Astrocyte of the cerebellum (primary cell): ENCODE results near the gene ADGRF4.

Experiments
- DNase-seq: peaks from one replicate; pipeline ENCODE4 v3.0.0-alpha.2; 2011; ENCODE audit warnings: low read depth
- H3K4me3 ChIP-seq: 2 replicates; pipeline ENCODE4 v1.5.1; 2011; ENCODE audit warnings: mild to moderate bottlenecking, low read depth, low read length, moderate library complexity
- in situ Hi-C: cut with HindIII; loops from 2 replicates; pipeline ENCODE4 v1.10.0; 2017; ENCODE audit warnings: low sequenced_read_pairs
- TF ChIP-seq, protein P1 (sequence below): IDR thresholded peaks from 2 replicates; pipeline ENCODE4 v1.5.1; 2012; ENCODE audit warnings: low read length, low read depth, moderate library complexity, mild to moderate bottlenecking; ENCODE audit errors: missing control alignments

ADGRF4 gene

DNA sequence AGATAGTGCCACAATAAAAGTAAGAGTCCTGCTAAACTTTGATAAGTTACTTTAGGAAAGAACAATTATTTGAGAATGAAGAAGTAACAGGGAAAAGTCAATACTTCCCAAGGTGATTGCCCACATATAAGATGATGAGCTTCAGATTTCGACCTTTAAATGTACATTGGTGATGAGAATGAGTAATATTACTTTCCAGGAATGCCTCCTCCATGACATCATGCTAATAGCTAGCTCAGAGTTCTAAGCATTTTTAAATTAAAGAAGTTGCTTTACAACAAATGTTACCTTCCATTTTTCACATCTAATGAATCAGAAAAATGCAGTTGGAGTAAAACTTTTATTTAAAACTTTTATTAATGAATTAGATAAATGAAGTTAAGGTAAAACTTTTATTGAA, 61.0 kb downstream of the ADGRF4 start:
- H3K4me3 ChIP-seq: no peak overlapping the region
- TF ChIP-seq, protein P1, sequence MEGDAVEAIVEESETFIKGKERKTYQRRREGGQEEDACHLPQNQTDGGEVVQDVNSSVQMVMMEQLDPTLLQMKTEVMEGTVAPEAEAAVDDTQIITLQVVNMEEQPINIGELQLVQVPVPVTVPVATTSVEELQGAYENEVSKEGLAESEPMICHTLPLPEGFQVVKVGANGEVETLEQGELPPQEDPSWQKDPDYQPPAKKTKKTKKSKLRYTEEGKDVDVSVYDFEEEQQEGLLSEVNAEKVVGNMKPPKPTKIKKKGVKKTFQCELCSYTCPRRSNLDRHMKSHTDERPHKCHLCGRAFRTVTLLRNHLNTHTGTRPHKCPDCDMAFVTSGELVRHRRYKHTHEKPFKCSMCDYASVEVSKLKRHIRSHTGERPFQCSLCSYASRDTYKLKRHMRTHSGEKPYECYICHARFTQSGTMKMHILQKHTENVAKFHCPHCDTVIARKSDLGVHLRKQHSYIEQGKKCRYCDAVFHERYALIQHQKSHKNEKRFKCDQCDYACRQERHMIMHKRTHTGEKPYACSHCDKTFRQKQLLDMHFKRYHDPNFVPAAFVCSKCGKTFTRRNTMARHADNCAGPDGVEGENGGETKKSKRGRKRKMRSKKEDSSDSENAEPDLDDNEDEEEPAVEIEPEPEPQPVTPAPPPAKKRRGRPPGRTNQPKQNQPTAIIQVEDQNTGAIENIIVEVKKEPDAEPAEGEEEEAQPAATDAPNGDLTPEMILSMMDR: no peak
- DNase-seq: no peak
- in situ Hi-C loops: no loop called here

DNA sequence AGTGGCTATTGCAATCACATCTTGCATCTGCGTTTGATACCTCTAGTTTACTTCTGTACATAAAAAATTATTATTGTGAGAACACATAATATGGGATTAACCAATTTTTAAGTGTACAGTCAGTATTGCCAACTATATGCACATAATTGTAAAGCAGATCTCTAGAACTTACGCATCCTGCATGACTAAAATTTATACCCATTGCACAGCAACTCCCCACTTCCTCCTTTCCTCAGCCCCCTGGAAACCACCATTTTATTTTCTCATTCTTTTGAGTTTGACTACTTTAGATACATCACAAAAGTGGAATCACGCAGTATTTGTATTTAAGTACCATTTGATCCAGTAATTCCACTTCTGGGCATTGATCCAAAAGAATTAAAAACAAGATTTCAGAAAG, 64.1 kb downstream of the ADGRF4 start:
- H3K4me3 ChIP-seq: no peak overlapping the region
- no peak for DNase-seq
- in situ Hi-C loops: loop anchor here (5.0 kb wide), 1 partner anchor 40 kb away; no protein-coding TSS in a partner anchor
- TF ChIP-seq, protein P1: no peak

DNA sequence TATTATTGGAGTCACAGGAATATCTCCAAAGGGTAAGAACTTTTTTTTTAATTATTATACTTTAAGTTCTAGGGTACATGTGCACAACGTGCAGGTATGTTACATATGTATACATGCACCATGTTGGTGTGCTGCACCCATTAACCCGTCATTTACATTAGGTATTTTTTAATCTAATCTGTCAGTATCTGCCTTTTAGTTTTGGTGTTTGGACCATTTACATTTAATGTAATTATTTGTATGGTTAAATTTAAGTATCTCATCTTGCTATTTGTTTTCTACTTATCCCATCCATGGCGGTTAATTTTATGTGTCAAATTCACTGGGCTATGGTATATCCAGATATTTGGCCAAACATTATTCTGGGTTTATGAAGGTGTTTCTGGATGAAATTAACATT, 68.1 kb downstream of the ADGRF4 start:
- in situ Hi-C loops: no loop called here
- H3K4me3 ChIP-seq: no peak overlapping the region
- no peak for DNase-seq
- TF ChIP-seq, protein P1: no peak

DNA sequence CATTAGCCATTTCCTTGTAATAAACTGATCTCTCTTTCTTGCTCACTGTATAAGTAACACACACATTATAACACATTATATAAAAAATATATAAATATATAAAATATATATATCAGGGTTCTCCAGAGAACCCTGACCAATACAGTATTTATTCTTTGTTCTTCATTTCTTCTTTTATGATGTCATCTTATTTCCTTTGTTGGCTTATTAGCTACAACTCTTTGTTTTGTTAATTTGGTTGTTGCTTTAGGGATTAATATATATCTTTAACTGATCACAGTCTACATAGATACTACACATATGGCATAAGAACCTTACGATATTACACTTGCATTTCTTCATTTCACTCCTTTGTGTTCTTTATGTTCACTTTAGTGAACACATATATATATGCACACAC, 68.7 kb downstream of the ADGRF4 start:
- DNase-seq: no peak
- in situ Hi-C loops: no loop called here
- H3K4me3 ChIP-seq: no peak overlapping the region
- TF ChIP-seq, protein P1: no peak

DNA sequence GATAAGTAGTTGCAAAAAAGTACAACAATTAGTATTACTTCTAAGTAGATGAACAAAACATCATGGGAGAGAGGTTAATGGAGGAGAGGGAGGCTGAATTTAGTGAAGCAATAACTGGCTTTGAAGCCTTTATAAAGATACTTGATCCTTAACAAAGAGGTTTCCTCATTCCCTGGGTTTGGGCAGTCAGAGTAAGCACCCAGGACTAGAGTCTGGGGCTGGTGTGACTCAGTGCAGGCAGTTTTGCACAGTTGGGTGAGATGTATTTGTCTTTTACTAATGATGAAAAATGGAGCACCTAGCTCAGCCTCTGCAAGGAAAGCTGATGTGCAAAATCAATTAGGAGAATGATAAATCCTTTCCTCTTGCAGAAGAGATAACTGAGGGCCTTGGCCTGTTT, 71.6 kb downstream of the ADGRF4 start:
- DNase-seq: no peak
- TF ChIP-seq, protein P1: no peak
- no peak overlapping the region for H3K4me3 ChIP-seq
- in situ Hi-C loops: loop anchor here (5.0 kb wide), 1 partner anchor 358 kb away; no protein-coding TSS in a partner anchor
